Dedifferentiated amniotic fluid mesenchymal stem cell (primary cell): ENCODE measurements around the gene GPC5.
"Not testable (repeated sequence)": the region's sequence is repeated elsewhere in the genome, so short reads cannot be mapped to it uniquely, and the experiment has no call there.

Source experiments
- DNase-seq: peaks from one replicate; pipeline ENCODE4 v3.0.0-alpha.2; 2016; ENCODE audit errors: extremely low spot score

Gene GPC5

GRCh38 chr13:92739306-92739818 lies 1340.9 kb downstream of the GPC5 start:
- DNase-seq = no peak

- DNase-seq = no peak
Measured at GRCh38 chr13:92743992-92744391, 1345.6 kb downstream of the GPC5 start.

GRCh38 chr13:92745258-92745657 lies 1346.8 kb downstream of the GPC5 start:
- DNase-seq = no peak

GRCh38 chr13:92752705-92753104 lies 1354.3 kb downstream of the GPC5 start:
- not testable (repeated sequence) for DNase-seq

GRCh38 chr13:92761710-92762109 lies 1363.3 kb downstream of the GPC5 start:
- no peak for DNase-seq

GRCh38 chr13:92767468-92767867 lies 1369.0 kb downstream of the GPC5 start:
- no peak for DNase-seq

GRCh38 chr13:92768602-92769001 lies 1370.2 kb downstream of the GPC5 start:
- no peak for DNase-seq

- no peak for DNase-seq
Measured at GRCh38 chr13:92769046-92769445, 1370.6 kb downstream of the GPC5 start.

GRCh38 chr13:92775658-92776057 lies 1377.2 kb downstream of the GPC5 start:
- no peak for DNase-seq

GRCh38 chr13:92781965-92782690 lies 1383.7 kb downstream of the GPC5 start:
- no peak for DNase-seq

GRCh38 chr13:92802776-92803175 lies 1404.4 kb downstream of the GPC5 start:
- no peak for DNase-seq

GRCh38 chr13:92804346-92804745 lies 1405.9 kb downstream of the GPC5 start:
- DNase-seq = no peak

GRCh38 chr13:92804926-92805325 lies 1406.5 kb downstream of the GPC5 start:
- no peak for DNase-seq

- DNase-seq = no peak
Measured at GRCh38 chr13:92805766-92806165, 1407.3 kb downstream of the GPC5 start.

- DNase-seq = peak; percentile 30
Measured at GRCh38 chr13:92806215-92806614, 1407.8 kb downstream of the GPC5 start.

- DNase-seq = peak; percentile 36
Measured at GRCh38 chr13:92807353-92807752, 1408.9 kb downstream of the GPC5 start.

GRCh38 chr13:92807966-92808365 lies 1409.5 kb downstream of the GPC5 start:
- no peak for DNase-seq

- DNase-seq = no peak
Measured at GRCh38 chr13:92821324-92821723, 1422.9 kb downstream of the GPC5 start.

- no peak for DNase-seq
Measured at GRCh38 chr13:92823059-92823458, 1424.6 kb downstream of the GPC5 start.

- no peak for DNase-seq
Measured at GRCh38 chr13:92825938-92826596, 1427.6 kb downstream of the GPC5 start.

- no peak for DNase-seq
Measured at GRCh38 chr13:92827503-92827902, 1429.1 kb downstream of the GPC5 start.

GRCh38 chr13:92829930-92830329 lies 1431.5 kb downstream of the GPC5 start:
- no peak for DNase-seq

- no peak for DNase-seq
Measured at GRCh38 chr13:92830821-92831220, 1432.4 kb downstream of the GPC5 start.
